Measurements from ENCODE around the gene ZSWIM7. TPM values are rescaled to one million over a fixed set of nuclear protein-coding genes. Genes with fewer than 3 reads are reported as not detected.

The ZSWIM7 gene
- total RNA-seq, 4 donors from 2014 or later: 1.3 to 30.3 (median 20.7) TPM

DNA sequence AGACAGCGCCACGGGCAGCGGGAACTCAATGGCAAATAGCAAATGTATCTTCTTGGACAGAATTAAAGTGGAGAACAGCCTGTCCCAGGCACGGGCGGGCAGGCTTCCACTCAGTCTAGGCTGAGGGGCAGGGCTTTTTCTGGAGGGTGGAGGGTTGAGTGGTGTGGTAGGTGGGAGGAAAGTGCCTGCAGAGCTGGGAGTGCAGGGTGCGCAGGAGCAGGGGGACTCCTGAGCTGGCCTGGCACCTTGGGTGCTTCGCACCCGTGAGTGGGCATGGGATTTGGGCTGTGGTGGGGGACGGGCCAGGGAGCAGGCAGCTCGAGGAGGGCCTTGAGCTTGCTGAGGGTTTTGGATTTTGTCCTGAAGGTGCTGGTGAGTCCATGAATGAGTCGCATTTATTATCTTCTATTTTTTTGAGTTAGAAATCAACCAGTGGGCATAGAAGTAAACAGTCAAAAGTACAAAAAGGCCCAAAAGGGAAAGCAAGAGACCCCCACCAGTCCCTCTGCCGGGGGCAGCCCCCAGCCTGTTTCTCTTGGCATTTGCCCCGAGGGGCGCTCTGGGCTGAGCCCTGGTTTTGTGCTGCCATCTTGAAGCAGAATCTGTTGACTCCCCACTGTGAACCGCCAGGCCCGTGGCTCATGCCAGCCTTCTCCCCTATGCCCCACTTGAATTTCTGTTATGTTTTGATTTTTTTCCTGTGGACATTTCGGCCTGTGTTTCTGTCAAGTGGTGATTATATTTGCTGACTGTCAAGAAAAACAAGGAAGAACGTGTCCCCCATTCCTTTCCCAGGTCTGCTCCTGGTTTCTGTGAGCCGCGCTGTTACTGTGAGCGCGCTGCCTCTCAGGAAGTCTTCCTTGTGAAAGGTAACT lies 46.4 kb downstream of the ZSWIM7 start:
- Histone ChIP-seq H3K9me3 (no peaks in the 10 kb centered on the region), H3K4me3 (no peak overlapping the region), H3K36me3 (no peaks in the 10 kb centered on the region), H3K4me1 (no peaks in the 10 kb centered on the region), H3K27ac (no peak overlapping the region), H3K27me3 (no peaks in the 10 kb centered on the region)
- intact Hi-C loops (cut with DNase I; ENCODE audit: low total_unique reads): no loop called here
- no peak for DNase-seq
- TF ChIP-seq, protein P1, sequence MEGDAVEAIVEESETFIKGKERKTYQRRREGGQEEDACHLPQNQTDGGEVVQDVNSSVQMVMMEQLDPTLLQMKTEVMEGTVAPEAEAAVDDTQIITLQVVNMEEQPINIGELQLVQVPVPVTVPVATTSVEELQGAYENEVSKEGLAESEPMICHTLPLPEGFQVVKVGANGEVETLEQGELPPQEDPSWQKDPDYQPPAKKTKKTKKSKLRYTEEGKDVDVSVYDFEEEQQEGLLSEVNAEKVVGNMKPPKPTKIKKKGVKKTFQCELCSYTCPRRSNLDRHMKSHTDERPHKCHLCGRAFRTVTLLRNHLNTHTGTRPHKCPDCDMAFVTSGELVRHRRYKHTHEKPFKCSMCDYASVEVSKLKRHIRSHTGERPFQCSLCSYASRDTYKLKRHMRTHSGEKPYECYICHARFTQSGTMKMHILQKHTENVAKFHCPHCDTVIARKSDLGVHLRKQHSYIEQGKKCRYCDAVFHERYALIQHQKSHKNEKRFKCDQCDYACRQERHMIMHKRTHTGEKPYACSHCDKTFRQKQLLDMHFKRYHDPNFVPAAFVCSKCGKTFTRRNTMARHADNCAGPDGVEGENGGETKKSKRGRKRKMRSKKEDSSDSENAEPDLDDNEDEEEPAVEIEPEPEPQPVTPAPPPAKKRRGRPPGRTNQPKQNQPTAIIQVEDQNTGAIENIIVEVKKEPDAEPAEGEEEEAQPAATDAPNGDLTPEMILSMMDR (IDR thresholded peaks at IDR 0.05): no peak
- TF ChIP-seq POLR2A (IDR thresholded peaks at IDR 0.05): no peak

DNA sequence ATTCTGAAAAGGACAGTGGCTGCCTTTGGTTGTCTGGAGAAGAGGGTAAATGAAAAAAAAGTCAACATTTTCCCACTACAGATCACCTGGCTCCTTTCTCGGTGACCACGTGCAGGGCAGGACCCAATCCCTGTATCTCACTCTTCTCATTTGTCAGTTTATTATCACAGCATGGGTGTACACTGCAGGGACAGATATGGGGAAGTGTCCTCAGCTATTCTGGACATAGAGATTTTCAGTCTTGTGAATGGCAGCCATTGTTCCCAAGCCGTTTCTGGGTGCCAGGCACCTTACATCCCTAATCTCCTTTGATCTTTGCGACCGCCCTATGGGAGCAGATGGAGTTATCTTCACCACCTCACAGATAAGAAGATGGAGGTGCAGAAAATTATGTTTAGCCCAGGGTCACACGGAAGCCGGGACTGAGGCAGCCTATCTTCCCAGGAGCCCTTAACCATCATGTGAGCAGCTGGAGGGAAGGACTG lies 47.4 kb downstream of the ZSWIM7 start:
- Histone ChIP-seq H3K36me3 (no peaks in the 10 kb centered on the region), H3K4me3 (no peak overlapping the region), H3K27ac (no peak overlapping the region), H3K9me3 (no peaks in the 10 kb centered on the region), H3K27me3 (no peaks in the 10 kb centered on the region), H3K4me1 (no peaks in the 10 kb centered on the region)
- TF ChIP-seq POLR2A (IDR thresholded peaks at IDR 0.05): no peak
- TF ChIP-seq, protein P1 (IDR thresholded peaks at IDR 0.05): no peak
- no peak for DNase-seq
- intact Hi-C loops (cut with DNase I; ENCODE audit: low total_unique reads): no loop called here

DNA sequence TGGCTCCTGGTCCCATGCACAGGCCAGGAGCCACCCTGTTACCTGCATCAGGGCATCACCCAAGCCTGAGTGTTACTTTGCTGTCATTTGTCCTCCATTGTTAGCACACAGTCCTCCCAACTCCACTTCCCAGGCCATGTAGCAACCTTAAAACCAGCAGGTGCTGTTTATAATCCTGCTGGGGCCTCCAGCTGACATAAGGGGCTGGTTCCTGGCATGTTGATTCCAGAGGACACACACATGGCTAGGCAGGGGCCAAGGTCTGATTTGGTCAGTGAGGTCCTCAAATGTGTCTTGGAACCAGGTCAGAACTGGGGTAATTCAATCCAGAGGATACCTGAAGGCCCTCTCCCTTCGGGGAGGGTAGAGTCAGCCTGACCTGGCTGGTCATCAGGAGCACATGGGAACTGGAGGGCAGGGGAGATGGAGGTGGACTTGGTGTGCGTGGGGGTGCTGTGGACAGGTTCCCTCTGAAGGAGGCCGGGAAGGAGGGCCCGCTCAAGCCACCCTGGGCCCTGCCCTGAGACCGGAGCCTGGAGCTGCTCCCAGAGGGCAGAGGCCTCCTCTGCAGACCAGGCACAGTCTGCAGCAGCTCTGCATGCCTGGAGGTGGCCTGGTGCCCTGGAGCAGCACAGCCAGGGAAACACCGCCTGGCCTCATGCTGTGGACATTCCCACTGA lies 48.0 kb downstream of the ZSWIM7 start:
- Histone ChIP-seq H3K9me3 (no peaks in the 10 kb centered on the region), H3K4me1 (no peaks in the 10 kb centered on the region), H3K27ac (no peak overlapping the region), H3K4me3 (no peak overlapping the region), H3K36me3 (no peaks in the 10 kb centered on the region), H3K27me3 (no peaks in the 10 kb centered on the region)
- DNase-seq: no peak
- intact Hi-C loops (cut with DNase I; ENCODE audit: low total_unique reads): no loop called here
- TF ChIP-seq, protein P1 (IDR thresholded peaks at IDR 0.05): no peak
- no peak for TF ChIP-seq POLR2A (IDR thresholded peaks at IDR 0.05)

DNA sequence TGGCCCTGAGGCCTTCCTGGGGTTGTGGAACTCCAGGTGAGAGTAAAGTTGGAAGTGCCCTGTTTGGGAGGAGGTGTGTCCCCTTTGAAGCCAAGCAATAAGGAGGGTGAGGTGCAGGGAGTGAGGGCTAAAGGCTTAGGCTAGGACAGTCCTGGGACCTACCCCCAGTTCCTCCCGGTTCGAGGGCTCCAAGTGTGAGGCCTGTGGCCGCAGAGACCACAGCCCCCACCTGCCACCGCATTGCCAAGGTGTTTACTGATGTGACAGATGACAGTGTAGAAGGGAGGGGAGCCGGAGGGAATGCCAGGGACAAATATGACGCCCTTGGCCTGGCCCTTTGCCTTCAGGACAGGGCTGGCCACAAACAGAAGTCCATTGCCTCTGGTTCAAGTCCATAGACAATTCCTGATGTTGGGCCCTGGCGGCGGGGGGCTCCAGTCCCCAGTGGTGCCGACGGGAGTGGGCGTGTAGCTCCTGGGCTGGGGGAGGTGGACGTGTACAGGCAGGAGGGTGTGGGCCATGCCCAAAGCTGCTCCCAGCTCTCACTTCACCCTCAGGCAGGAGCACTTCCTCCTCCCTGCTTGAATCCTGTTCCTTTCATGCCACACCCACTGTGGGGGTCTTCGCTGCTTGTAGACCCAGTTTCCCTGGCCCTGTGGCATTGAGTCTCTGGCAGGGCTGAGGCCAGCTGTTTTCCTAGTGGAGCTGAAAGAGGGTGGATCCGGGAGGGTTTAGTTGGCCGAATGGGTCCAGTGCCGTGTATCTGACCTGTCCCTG lies 51.3 kb downstream of the ZSWIM7 start:
- TF ChIP-seq, protein P1 (IDR thresholded peaks at IDR 0.05): no peak
- no peak for TF ChIP-seq POLR2A (IDR thresholded peaks at IDR 0.05)
- no peak for DNase-seq
- Histone ChIP-seq H3K27me3 (no peaks in the 10 kb centered on the region), H3K9me3 (no peaks in the 10 kb centered on the region), H3K36me3 (no peaks in the 10 kb centered on the region), H3K27ac (no peak overlapping the region), H3K4me1 (peaks cover 0 to 8% of the 10 kb centered on the region in 2 donors), H3K4me3 (no peak overlapping the region)
- intact Hi-C loops (cut with DNase I; ENCODE audit: low total_unique reads): no loop called here

Data from uterus (tissue), 4 donors.